PC-3 (cell line): ENCODE measurements around the gene ZSWIM1.

ENCODE experiments used
- CTCF ChIP-seq: fragments of 300-600 bp; sonication (generic); conservative IDR thresholded peaks from 2 replicates; pipeline ENCODE4 v1.5.1; 2017; ENCODE audit warnings: antibody characterized with exemption, low read depth, mild to moderate bottlenecking, low read length
- EZH2 ChIP-seq: fragments of 300-600 bp; sonication (generic); IDR thresholded peaks from one replicate; pipeline ENCODE4 v1.6.1; 2017; ENCODE audit warnings: antibody characterized with exemption, mild to moderate bottlenecking, low read length; ENCODE audit not compliant: unreplicated experiment
- EZH2phosphoT487 ChIP-seq: fragments of 300-600 bp; sonication (generic); IDR thresholded peaks from 2 replicates; pipeline ENCODE4 v1.6.1; 2018; ENCODE audit warnings: mild to moderate bottlenecking, antibody characterized with exemption, low read length, borderline replicate concordance

DNA sequence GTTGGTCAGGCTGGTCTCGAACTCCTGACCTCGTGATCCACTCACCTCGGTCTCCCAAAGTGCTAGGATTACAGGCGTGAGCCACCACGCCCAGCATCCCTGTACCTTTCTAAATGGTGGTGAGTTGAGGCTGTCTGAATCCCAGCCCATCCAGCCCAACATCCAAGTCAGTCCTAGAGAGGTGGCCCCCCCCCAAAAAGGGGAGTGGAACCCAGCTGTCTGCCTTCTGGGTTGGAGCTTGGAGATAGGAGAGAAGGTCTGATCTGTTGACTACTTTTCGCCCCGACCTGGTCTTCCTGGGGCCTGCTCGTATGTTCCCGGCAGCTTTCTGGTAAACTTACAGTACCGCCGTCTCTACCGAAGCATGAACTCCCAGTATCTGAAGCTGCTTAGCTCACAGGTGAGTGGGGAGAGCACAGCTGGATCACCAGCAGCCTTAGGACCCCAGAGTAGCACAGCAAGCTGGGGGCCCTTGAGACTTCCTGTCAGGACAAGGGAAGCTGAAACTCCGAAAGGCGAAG, 15.7 kb downstream of the ZSWIM1 start:
- TF ChIP-seq CTCF (no peak), EZH2phosphoT487 (no peak), EZH2 (no peak)
